Skin of body (tissue), 2 donors: ENCODE results near the gene SPATA6L. TPM values are rescaled to one million over a fixed set of nuclear protein-coding genes. Genes with fewer than 3 reads are reported as not detected.

ENCODE experiments used
- DNase-seq: peaks from one replicate; lab custom pipeline; 2025; lab: John Stamatoyannopoulos, UW
- total RNA-seq: library from RNA; depleted of rRNA; stranded (reverse); fragments of >200 nt; gene quantifications from one replicate; pipeline ENCODE4 v1.2.3, GENCODE V29; 2014

Gene SPATA6L
- total RNA-seq, 1 donor from 2014 or later = 2.1 TPM

- no peak for DNase-seq
These were observed 81.1 kb downstream of the SPATA6L start for GRCh38 chr9:4585135-4585534.

GRCh38 chr9:4584636-4585035 lies 81.6 kb downstream of the SPATA6L start:
- DNase-seq = no peak

DNA sequence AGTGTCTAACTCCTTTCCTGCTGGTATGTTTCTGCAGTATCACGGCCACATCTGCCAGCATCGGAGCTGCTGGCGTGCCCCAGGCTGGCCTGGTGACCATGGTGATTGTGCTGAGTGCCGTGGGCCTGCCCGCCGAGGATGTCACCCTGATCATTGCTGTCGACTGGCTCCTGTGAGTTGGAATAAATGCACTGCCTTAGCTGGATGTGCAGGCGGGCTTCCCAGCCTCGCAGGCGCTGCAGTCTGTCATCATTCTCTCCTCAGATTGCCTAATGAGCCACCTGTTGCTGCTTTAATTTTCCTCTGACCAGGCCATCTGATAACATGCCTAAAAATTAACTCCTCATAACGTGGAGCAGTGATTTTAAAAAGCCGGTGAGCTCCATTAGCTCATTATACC lies 83.3 kb downstream of the SPATA6L start:
- DNase-seq = no peak

DNA sequence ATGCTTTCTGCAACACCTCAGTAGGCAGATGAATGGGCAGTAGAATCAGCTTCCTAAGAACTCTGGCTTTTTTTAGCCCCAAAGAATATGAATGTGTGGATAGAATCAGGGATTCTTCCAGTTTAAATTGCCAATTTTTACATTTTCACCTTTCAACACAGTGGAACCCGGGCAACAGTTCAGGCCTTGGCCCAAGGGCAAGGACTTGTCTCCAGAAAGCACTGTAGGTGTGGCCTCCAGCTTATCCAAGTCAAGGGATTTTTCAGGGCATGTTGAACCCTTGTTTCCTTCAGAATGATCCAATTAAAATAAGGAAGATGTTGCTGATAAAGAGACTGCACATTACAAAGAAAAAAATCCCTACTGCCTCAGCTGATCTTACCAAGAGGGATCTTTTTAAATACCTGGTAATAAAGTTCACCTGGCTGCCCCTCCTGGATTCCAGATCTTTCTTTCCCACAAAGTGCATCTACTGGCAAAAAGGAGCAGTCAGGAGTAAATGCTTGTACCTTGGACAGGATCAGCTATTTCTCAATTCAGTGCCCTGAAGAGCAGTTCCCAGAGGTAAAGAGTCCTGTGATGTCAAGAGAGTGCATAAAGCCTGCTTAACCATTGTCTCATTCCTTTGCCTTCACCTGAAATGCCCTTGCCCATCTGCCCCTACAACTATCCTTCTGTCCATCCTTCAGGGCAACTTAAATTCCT lies 84.3 kb downstream of the SPATA6L start:
- no peak for DNase-seq

DNA sequence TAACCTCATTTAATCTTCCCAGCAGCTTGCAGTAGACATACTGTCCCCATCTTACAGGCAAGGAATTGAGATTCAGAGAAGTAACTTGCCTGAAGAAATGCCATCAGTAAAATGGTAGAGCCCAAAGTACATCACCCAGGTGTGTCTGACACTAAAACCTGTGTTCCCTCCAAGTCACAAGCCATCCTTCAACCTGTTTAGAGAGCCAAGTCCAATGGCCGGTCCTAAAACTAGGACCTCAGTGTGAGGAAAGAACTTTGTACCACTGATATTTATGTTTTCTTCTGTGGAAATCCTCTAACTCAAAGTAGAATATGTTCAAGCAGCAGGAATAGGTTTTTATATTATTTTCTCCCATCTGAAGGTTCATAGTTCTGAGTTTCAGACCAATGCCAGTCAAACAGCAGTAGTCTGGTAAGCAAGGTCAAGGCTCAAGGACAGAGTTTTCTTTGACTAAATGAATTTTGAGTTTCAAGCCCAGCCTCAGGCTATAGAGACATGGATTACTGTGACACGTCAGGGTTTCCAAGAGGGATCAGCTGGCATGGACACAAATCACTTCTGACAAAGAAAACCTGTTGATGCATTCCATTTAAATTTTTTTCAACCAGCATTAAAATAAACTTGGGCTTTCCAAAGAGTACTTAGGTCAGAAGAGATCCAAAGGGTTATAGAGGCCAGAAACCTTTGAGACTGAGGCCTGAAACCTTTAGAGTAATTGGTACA lies 85.1 kb downstream of the SPATA6L start:
- no peak for DNase-seq

DNA sequence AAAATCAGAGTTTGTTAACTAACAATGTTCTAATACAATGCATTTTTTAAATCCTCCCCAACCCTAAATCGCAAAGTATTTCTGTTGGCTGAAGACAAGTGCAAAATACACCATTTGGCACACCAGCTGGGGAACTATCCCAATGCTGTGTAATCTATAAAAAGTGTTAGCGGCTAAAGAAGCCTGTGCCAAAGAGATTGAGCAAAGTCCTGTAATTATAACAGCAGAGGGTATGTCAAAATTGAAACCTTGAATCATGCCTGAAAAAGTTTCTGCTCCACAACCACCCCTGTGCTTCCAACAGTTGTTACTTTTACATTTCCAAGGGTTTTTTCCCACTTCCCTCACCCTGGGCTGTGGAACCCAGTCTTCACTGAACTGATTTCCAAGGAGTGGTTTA lies 87.3 kb downstream of the SPATA6L start:
- no peak for DNase-seq

DNA sequence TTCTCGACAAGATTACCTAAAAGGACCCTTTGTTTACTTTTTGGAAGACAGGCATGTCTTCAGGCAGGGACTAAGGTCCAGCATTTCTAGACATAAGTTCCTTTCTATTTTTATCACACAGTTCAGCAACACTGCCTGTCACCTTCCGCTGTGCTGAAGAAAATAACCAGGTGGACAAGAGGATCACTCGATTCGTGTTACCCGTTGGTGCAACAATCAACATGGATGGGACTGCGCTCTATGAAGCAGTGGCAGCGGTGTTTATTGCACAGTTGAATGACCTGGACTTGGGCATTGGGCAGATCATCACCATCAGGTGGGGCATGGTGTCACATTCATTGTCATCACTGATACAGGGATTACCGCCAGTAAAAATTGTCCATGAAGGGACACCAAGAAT lies 89.8 kb downstream of the SPATA6L start:
- no peak for DNase-seq

GRCh38 chr9:4575997-4576396 lies 90.3 kb downstream of the SPATA6L start:
- no peak for DNase-seq

GRCh38 chr9:4574657-4575243 lies 91.5 kb downstream of the SPATA6L start:
- no peak for DNase-seq

GRCh38 chr9:4573634-4574389 lies 92.5 kb downstream of the SPATA6L start:
- DNase-seq = no peak

GRCh38 chr9:4573176-4573575 lies 93.1 kb downstream of the SPATA6L start:
- no peak for DNase-seq

GRCh38 chr9:4572184-4572826 lies 94.0 kb downstream of the SPATA6L start:
- no peak for DNase-seq

- no peak for DNase-seq
These were observed 97.2 kb downstream of the SPATA6L start for GRCh38 chr9:4569101-4569500.

- DNase-seq = no peak
These were observed 98.7 kb downstream of the SPATA6L start for GRCh38 chr9:4567601-4568000.

DNA sequence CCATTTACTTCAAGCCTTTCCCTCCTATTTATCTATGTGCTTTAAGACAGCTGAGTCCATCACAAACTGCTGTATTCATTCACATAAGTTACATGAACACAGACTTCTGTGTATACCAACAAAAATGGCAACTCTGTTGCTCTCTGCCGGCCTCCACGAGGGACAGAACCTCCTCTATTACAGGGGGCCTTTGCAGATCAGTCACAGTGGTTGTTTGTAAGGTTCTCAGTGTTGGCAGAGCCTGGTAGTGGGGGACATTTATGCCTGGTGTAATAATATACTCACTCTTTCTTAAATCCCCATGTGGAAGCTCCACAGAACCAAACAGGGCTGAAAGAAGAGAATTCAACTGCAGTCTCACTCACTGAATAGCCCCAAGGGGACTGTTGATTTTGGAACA lies 99.5 kb downstream of the SPATA6L start:
- DNase-seq = no peak

GRCh38 chr9:4563105-4563504 lies 103.2 kb downstream of the SPATA6L start:
- DNase-seq = no peak

DNA sequence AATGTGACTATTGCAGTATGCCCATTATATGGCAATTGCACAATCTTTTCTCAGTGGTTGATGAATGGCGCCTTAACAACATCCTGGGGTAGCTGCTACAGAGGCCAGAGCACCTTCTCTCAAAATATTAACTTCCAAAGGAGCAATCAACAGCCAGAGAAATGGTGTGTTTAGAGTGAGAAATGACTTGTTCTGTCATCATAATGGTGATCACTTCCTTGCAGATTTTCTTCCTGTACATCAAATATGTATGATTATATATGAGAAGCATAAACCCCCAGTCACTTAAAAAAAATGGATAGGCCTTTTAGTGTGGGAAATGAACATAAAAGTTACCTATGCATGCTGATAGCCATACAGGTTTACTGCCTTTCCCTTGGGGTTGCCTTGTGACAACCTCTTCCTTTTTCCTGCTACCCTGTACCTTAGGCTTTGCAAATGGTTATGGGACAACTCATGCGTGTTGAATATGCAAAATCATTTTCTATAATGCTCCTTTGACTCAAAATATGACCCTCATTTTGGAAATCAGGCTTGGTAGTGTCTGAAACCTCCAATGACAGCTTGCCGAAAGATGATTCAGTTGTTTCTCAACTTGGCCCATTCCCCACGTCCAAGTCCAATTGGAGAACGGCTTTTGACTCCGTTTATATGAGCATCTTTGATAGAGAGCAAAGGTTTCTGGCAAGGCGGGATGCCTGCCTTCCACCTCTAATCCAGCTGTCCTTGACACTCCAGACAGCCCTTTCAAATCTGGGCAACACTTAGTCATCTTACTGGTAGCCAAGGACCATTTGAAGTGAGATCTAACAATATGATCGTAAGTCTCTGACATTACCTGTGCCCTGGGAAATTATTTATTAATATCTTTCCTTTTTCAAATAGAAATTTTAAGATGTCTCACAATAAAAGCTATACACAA lies 106.8 kb downstream of the SPATA6L start:
- DNase-seq = no peak

DNA sequence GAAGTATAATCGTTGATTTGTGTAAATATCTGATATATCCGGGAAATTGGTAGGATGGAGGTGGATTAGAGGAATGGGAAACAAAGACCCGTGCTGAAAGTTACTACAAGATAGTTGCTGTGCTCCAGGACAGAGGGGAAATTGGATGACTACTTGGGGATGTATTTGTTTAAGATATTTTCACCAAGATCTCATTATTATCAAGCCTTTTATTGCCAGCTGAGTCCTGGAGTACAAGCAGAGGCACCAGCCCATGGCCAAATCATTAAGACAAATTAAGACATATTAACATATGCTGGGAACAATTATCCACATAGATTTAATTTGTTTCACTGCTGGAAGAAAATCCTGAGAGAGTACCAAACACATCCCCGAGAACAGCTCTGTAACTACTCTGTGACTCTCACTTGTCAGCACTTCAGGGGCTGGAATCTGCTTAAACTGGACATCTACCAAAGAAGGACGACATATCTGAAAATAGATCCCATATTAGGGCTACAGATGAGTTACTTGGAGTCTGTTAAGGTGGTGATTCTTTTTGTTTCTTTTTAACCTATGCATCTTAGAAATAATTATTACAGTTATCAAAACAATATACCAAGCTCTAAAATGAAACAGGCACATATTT lies 107.8 kb downstream of the SPATA6L start:
- DNase-seq = no peak

DNA sequence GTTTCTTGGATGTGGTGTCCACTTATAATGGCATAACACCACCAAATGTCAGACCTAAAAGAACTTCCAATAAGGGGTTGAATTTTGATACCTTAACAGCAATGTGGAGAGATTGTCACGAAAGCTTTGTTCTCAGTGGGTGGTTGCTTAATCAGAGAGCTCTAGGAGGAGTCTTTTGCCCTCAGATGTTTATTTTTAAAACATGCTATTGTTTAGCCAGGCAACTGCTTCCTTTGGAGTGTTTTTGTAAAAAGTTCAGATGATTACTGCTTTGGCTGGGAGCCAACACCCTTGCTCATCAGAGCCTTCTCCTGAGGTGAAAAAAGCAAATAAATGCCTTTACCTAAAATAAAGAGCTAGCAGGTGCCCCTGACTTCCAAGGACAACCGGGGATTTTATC lies 111.0 kb downstream of the SPATA6L start:
- DNase-seq = no peak

- no peak for DNase-seq
These were observed 112.3 kb downstream of the SPATA6L start for GRCh38 chr9:4553951-4554381.
